SK-N-SH treated with all-trans-retinoic acid at 6 μM for 48 hours (cell line): Measurements from ENCODE around the gene ZNF672.

Source experiments
- ATAC-seq: fragments of 200-7000 bp; cut with Tn5 transposase; 3 replicates; pipeline ENCODE4 v1.9.1; 2020; ENCODE audit warnings: mild to moderate bottlenecking, moderate library complexity
- ARNTL ChIP-seq: fragments of 450-650 bp; formaldehyde crosslinking; IDR thresholded peaks from 2 replicates; pipeline ENCODE4 v1.5.0; 2020; ENCODE audit warnings: low read depth, mild to moderate bottlenecking, moderate library complexity, borderline replicate concordance
- BACH2 ChIP-seq: fragments of 250-450 bp; sonication (Bioruptor Pico); IDR thresholded peaks from 2 replicates; pipeline ENCODE4 v1.9.0; 2021; ENCODE audit warnings: mild to moderate bottlenecking, borderline replicate concordance
- GLIS3 ChIP-seq: fragments of 250-450 bp; sonication (Bioruptor Pico); IDR thresholded peaks from 2 replicates; pipeline ENCODE4 v1.5.0; 2020; ENCODE audit warnings: mild to moderate bottlenecking, moderate library complexity
- RARB ChIP-seq: fragments of 250-450 bp; sonication (Bioruptor Pico); IDR thresholded peaks from 2 replicates; pipeline ENCODE4 v1.8.0; 2021; ENCODE audit warnings: mild to moderate bottlenecking, moderate library complexity
- TCF4 ChIP-seq: fragments of 250-450 bp; sonication (Bioruptor Pico); IDR thresholded peaks from 2 replicates; pipeline ENCODE4 v1.8.0; 2021; ENCODE audit warnings: mild to moderate bottlenecking, moderate library complexity, borderline replicate concordance
- ZC3H10 ChIP-seq: fragments of 250-450 bp; sonication (Bioruptor Pico); IDR thresholded peaks from 2 replicates; pipeline ENCODE4 v1.5.1; 2021; ENCODE audit warnings: mild to moderate bottlenecking, moderate library complexity
- ZFP30 ChIP-seq: fragments of 450-650 bp; formaldehyde crosslinking; IDR thresholded peaks from 2 replicates; pipeline ENCODE4 v1.5.0; 2022; ENCODE audit warnings: mild to moderate bottlenecking, moderate library complexity
- TF ChIP-seq, protein P1 (sequence below): fragments of 250-450 bp; sonication (Bioruptor Pico); IDR thresholded peaks from 2 replicates; pipeline ENCODE4 v1.8.0; 2020; ENCODE audit warnings: mild to moderate bottlenecking, moderate library complexity, borderline replicate concordance
- TF ChIP-seq, protein P2 (sequence below): fragments of 250-450 bp; sonication (Bioruptor Pico); IDR thresholded peaks from 2 replicates; pipeline ENCODE4 v1.5.1; 2021; ENCODE audit warnings: mild to moderate bottlenecking, moderate library complexity
- TF ChIP-seq, protein P3 (sequence below): fragments of 250-450 bp; sonication (Bioruptor Pico); IDR thresholded peaks from 2 replicates; pipeline ENCODE4 v1.5.0; 2020; ENCODE audit warnings: mild to moderate bottlenecking, moderate library complexity

ZNF672 gene

DNA sequence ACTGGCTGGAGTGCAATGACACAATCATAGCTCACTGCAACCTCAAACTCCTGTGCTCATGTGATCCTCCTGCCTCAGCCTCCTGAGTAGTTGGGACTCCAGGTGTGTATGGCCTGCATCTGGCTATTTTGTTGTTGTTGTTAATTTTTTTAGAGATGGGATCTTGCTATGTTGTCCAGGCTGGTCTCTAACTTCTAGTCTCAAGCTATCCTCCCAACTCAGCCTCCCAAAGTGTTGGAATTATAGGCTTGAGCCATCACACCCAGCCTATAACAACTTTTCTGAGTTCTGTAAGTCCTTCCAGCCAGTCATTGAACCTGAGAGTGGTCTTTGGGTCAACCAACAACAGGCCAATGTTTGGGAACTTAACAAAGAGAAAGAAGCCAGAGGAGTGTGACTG is 56.8 kb downstream of the ZNF672 start (continued):
- TF ChIP-seq TCF4 (CRISPR knock-in tag), result no peak

DNA sequence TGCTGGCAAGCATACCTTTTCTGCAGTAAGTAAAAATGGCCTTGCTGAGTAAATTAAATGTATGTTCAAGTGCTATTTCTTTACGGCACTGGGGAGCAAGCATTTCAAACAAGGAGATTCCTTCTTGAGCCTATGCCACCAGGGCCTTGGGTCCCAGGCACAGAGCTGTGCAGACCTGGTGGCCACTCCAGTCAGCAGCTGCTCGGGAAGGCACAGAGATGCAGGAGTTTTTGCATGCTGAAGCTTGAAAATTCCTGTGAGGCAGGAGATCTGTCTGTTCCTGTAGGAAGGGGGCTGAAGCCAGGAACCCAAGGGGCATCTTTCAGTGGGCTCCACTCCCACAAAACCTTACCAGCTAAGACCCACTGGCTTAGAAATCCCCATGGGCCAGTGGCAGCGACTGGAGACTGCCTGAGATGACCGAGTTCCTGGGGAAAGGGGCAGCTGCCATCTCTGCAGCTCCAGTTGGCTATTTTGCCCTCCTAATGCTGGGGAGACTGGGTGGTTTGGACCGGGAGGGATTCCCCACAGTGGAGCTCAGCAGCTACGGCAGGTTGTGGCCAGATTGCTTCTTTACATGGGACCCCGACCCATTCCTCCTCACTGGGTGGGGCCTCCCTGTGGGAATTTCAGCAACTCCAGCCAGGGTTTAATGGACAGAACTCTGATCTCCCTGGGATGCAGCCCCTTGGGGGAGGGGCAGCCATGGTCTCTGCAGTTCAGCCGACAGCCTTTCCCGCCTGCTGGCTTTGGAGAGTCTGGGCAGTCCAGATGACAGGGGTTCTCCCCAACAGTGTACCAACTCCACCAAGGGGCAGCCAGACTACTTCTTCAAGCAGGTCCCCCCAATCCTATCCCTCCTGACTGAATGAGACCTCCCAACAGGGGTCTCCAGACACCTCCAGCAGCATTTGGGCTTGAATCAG is 59.7 kb downstream of the ZNF672 start:
- TF ChIP-seq GLIS3 (CRISPR knock-in tag), result no peak
- TF ChIP-seq, protein P1, sequence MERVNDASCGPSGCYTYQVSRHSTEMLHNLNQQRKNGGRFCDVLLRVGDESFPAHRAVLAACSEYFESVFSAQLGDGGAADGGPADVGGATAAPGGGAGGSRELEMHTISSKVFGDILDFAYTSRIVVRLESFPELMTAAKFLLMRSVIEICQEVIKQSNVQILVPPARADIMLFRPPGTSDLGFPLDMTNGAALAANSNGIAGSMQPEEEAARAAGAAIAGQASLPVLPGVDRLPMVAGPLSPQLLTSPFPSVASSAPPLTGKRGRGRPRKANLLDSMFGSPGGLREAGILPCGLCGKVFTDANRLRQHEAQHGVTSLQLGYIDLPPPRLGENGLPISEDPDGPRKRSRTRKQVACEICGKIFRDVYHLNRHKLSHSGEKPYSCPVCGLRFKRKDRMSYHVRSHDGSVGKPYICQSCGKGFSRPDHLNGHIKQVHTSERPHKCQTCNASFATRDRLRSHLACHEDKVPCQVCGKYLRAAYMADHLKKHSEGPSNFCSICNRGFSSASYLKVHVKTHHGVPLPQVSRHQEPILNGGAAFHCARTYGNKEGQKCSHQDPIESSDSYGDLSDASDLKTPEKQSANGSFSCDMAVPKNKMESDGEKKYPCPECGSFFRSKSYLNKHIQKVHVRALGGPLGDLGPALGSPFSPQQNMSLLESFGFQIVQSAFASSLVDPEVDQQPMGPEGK, result no peak
- TF ChIP-seq BACH2 (CRISPR knock-in tag), result no peak
- TF ChIP-seq, protein P2, sequence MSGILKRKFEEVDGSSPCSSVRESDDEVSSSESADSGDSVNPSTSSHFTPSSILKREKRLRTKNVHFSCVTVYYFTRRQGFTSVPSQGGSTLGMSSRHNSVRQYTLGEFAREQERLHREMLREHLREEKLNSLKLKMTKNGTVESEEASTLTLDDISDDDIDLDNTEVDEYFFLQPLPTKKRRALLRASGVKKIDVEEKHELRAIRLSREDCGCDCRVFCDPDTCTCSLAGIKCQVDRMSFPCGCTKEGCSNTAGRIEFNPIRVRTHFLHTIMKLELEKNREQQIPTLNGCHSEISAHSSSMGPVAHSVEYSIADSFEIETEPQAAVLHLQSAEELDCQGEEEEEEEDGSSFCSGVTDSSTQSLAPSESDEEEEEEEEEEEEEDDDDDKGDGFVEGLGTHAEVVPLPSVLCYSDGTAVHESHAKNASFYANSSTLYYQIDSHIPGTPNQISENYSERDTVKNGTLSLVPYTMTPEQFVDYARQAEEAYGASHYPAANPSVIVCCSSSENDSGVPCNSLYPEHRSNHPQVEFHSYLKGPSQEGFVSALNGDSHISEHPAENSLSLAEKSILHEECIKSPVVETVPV (CRISPR knock-in tag), result no peak
- TF ChIP-seq RARB (CRISPR knock-in tag), result no peak
- TF ChIP-seq, protein P3, sequence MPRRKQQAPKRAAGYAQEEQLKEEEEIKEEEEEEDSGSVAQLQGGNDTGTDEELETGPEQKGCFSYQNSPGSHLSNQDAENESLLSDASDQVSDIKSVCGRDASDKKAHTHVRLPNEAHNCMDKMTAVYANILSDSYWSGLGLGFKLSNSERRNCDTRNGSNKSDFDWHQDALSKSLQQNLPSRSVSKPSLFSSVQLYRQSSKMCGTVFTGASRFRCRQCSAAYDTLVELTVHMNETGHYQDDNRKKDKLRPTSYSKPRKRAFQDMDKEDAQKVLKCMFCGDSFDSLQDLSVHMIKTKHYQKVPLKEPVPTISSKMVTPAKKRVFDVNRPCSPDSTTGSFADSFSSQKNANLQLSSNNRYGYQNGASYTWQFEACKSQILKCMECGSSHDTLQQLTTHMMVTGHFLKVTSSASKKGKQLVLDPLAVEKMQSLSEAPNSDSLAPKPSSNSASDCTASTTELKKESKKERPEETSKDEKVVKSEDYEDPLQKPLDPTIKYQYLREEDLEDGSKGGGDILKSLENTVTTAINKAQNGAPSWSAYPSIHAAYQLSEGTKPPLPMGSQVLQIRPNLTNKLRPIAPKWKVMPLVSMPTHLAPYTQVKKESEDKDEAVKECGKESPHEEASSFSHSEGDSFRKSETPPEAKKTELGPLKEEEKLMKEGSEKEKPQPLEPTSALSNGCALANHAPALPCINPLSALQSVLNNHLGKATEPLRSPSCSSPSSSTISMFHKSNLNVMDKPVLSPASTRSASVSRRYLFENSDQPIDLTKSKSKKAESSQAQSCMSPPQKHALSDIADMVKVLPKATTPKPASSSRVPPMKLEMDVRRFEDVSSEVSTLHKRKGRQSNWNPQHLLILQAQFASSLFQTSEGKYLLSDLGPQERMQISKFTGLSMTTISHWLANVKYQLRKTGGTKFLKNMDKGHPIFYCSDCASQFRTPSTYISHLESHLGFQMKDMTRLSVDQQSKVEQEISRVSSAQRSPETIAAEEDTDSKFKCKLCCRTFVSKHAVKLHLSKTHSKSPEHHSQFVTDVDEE (CRISPR knock-in tag), result no peak
- TF ChIP-seq ZFP30 (CRISPR knock-in tag), result no peak
- TF ChIP-seq ZC3H10 (CRISPR knock-in tag), result no peak
- no peak for TF ChIP-seq ARNTL (CRISPR knock-in tag)
- TF ChIP-seq, all 23 proteins: peak for 0
- ATAC-seq, result no peak
